DMS53 treated with DMSO at 0.1 percent for 48 hours (cell line): ENCODE measurements around the gene P2RX3.

Experiments
- DNase-seq: peaks from one replicate; lab custom pipeline; 2025; ENCODE audit not compliant: unreplicated experiment; lab: John Stamatoyannopoulos, UW

The P2RX3 gene

DNA sequence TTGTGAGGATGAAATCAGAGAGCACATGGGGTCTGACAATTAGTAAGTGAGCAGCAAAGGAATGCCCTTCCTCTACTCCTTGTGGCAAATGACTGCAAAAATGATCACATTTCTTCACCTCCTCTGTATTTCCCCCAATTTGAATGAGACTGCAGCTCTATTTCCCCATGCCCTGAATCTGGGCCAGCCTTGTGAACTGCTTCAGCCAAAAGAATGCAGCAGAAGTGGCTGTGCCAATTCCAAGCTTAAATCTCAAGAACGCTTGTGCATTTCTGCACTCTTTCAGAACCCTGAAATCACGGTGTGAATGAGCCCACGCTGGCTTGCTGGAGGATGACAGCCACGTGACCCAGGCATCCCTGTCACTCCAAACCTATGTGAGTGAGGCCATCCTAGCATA lies 78.9 kb downstream of the P2RX3 start:
- no peak for DNase-seq

DNA sequence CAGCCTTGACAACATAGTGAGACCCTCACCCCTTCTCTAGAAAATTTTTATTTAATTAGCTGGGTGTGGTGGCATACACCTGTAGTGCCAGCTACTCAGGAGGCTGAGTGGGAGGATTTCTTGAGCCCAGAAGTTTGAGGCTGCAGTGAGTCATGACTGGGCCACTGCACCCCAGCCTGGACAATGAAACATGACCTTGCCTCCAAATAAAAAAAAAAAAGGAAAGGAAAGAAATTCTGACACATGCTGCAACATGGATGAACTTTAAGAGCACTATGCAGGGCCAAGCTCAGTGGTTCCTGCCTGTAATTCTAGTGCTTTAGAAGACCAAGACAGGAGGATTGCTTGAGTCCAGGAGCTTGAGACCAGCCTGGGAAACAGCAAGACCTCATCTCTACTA lies 80.0 kb downstream of the P2RX3 start:
- no peak for DNase-seq

DNA sequence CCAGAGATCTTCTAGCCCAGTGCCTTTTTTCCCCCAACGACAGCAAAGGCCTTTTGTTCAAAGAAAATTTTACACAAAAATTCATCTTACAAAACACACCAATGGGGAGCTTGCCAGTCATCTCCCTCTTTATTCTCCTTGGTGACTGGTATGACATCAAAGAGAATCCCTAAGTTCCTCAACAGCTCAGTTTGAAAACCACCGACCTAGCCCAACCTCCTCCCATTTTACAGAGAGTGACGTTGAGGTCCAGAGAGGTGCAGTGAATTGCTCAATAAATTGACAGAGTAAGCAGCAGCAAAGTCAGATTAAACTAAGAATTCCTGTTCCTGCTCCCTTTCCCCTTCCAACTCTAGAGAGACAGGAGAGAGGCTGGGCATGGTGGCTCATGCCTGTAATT lies 81.0 kb downstream of the P2RX3 start:
- no peak for DNase-seq

DNA sequence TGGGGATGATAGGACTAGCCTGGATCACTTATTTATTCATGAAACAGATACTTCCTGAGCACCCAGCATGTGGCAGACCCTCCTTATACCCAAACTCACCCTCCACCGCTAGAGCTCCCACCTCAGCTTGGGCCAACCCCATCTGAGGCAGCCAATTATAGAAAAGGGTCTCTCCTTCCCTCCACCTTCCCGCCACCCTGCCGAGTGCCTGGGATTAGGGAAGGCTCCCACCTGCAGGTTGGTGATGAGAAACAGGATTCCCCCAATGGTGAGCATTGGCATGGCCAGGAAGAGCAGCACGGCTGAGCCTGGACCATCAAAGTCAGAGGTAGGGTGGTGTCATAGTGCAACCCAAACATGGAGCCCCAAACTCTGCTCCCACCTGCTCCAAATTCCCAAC lies 82.9 kb downstream of the P2RX3 start:
- DNase-seq, result no peak

DNA sequence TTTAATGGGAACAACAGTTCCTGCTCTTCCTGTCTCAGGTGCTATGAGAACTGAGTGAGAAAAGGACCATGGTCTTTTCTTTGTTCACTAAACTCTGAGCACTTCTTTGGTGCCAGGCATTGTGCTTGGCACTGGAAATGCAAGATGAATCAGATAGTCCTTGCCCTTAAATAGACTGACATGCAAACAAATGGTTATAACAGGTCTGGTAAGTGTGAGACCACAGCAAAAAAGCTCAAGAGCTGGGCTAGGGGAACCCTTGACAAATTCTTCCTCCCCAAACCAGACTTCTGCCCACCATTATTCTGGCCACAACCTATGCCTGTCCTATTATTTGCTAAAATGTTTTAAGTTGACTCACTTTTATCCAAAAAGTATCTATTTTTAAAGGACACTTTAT lies 83.7 kb downstream of the P2RX3 start:
- no peak for DNase-seq
